ENCODE results near the gene CDK3.

- TF ChIP-seq POLR2A (IDR thresholded peaks at IDR 0.05; ENCODE audit: low read length) (no peak), GATA1 (IDR thresholded peaks at IDR 0.05; ENCODE audit: low read depth, low read length) (no peak)
Measured at GRCh38 chr17:75987041-75987440, 13.6 kb upstream of the CDK3 start.

Measured in erythroblast (primary cell).